ENCODE data around the gene DCX.

The DCX gene

GRCh38 chrX:111411983-111412382 is at the start of gene DCX:
DCX (minus strand) TSS chrX:111412192; CDS start chrX:111410398, 1,794 bp downstream.
- FAIRE-seq = no peak

- FAIRE-seq = no peak
These were observed 48.6 kb upstream of the DCX start for GRCh38 chrX:111460607-111461006.

GRCh38 chrX:111447298-111447697 is 35.3 kb upstream of the DCX start:
- FAIRE-seq = no peak

- peak; percentile 53 for FAIRE-seq
These were observed 33.5 kb upstream of the DCX start for GRCh38 chrX:111445485-111445884.

GRCh38 chrX:111444881-111445280 is 32.9 kb upstream of the DCX start:
- FAIRE-seq = no peak

- FAIRE-seq = no peak
These were observed 32.0 kb upstream of the DCX start for GRCh38 chrX:111443946-111444345.

GRCh38 chrX:111442791-111443190 is 30.8 kb upstream of the DCX start:
- FAIRE-seq = no peak

GRCh38 chrX:111435469-111435868 is 23.5 kb upstream of the DCX start:
- FAIRE-seq = no peak

GRCh38 chrX:111431001-111431400 is 19.0 kb upstream of the DCX start:
- no peak for FAIRE-seq

- FAIRE-seq = no peak
These were observed 435 bp downstream of the DCX start for GRCh38 chrX:111411557-111411956.

- FAIRE-seq = no peak
These were observed 1.4 kb downstream of the DCX start for GRCh38 chrX:111410590-111411078.

GRCh38 chrX:111409326-111409725 is 2.7 kb downstream of the DCX start:
- FAIRE-seq = no peak

GRCh38 chrX:111407948-111408347 is 4.0 kb downstream of the DCX start:
- no peak for FAIRE-seq

- FAIRE-seq = no peak
These were observed 9.6 kb downstream of the DCX start for GRCh38 chrX:111402344-111402743.

GRCh38 chrX:111395149-111395548 is 16.8 kb downstream of the DCX start:
- no peak for FAIRE-seq

GRCh38 chrX:111394569-111394968 is 17.4 kb downstream of the DCX start:
- FAIRE-seq = no peak

- FAIRE-seq = no peak
These were observed 24.4 kb downstream of the DCX start for GRCh38 chrX:111387470-111388070.

- no peak for FAIRE-seq
These were observed 25.3 kb downstream of the DCX start for GRCh38 chrX:111386615-111387233.

- no peak for FAIRE-seq
These were observed 25.9 kb downstream of the DCX start for GRCh38 chrX:111386077-111386476.

- FAIRE-seq = no peak
These were observed 29.7 kb downstream of the DCX start for GRCh38 chrX:111382277-111382676.

- no peak for FAIRE-seq
These were observed 35.0 kb downstream of the DCX start for GRCh38 chrX:111376897-111377578.

GRCh38 chrX:111376486-111376885 is 35.5 kb downstream of the DCX start:
- no peak for FAIRE-seq

GRCh38 chrX:111375747-111376146 is 36.2 kb downstream of the DCX start:
- no peak for FAIRE-seq

- FAIRE-seq = no peak
These were observed 39.9 kb downstream of the DCX start for GRCh38 chrX:111372086-111372485.
